Smooth muscle cell of the brain vasculature (primary cell): ENCODE results near the gene SPIRE1.
"Not testable (repeated sequence)": the region's sequence is repeated elsewhere in the genome, so short reads cannot be mapped to it uniquely, and the experiment has no call there.

Experiments used
- DNase-seq: peaks from one replicate; pipeline ENCODE4 v3.0.0-alpha.2; 2012; ENCODE audit warnings: low read depth, low spot score

SPIRE1 gene

DNA sequence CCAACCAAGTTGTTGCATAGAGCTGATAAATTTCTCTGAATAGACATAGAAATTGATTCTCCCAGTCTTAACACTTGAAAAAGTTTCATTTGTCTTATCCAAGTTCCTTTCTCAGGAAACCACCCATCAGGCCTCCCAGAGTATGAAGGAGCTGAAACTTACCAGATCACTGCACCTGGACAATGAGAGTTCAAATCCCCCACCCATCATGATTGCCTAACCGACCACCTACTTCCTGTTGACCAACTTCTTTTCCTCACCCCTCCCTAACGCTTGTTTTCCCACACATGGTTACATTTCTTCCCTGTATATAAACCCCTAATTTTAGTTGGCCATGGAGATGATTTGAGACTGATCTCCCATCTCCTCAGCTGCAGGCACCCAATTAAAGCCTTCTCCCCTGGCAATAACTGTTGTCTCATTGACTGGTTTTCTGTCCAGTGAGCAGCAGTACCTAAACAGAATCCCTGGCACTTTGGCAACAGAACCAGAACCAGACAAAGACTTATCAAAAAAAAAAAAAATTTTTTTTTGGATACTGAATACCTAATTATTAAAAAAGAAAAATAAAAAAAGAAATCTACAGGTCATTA lies 103.0 kb downstream of the SPIRE1 start:
- DNase-seq, result no peak

DNA sequence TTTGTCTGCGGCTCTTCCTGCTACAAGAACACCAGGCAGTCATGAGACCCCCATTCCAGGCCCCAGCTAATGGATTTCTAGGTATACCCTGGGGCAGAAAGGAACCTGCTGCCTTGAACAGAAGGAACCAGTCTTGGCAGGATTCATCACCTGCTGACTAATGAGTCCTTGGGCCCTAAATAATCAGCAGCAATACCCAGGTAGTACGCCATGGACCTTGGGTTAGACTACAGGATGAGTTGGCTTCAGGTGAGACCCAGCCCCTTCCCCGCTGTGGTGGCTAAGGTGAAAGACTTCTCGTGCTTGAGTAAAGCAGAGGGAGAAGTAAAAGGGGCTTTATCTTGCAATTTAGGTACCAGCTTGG lies 105.0 kb downstream of the SPIRE1 start:
- DNase-seq, result no peak

DNA sequence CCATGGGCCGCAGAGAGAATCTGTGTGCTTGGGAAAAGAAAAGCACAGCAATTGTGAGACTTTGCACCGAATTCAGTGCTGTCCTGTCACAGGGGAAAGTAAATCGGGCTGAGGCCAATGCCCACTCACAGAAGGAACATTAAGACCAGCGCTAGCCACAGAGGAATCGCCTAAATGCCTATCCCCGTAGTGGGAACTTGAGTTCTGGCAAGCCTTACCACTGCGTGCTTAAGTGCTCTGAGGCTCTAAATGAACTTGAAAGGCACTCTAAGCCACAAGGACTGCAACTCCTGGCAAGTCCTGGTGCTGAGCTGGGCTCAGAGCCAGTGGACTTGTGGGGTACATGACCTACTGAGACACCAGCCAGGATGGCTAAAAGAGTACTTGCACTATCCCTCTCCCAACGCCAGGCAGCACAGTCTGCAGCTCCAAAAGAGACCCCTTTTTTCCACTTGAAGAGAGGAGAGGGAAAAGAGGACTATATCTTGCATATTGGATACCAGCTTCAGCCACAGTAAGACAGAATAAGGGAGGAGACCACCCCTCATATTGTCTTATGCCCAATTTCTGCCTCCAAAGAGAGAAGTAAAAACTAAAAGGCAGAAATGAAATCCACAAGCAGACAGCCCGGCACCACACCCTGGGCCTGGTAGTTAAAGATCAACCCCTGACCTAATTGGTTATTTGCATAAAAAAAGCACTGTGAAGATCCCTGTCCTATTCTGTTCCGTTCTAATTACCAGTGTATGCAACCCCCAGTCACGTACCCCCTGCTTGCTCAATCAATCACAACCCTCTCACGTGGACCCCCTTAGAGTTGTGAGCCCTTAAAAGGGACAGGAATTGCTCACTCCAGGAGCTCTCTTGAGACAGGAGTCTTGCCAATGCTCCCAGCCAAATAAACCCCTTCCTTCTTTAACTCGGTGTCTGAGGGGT lies 105.7 kb downstream of the SPIRE1 start:
- peak; percentile 13 for DNase-seq

DNA sequence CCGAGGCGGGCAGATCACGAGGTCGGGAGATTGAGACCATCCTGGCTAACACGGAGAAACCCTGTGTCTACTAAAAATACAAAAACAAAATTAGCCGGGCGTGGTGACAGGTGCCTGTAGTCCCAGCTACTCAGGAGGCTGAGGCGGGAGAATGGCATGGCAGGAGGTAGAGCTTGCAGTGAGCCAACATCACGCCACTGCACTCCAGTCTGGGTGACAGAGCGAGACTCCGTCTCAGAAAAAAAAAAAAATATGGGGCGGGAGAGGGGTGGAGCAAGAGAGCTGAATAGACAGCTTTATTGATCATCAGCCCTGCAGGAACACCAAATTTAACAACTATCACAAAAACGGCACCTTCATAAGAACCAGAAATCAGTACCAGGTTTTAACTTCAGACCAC lies 106.4 kb downstream of the SPIRE1 start:
- not testable (repeated sequence) for DNase-seq

DNA sequence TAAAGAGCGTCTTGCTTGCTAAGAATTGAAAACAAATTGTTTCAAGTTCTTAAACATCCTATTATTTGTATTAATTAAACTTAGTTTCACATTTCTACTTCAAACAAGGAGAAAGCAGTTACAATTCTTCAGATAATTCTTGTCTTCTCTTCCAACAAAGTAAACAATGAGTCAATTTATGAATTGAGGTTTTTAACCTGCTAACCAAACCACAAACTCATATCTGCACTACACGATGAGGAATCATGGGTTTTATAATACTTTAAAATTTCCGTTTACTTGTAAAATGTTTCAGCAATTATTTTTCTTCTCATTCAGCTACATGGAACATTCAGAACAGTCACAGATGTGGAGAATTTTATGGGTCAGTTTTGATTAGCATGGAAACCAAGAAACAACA lies 114.2 kb downstream of the SPIRE1 start:
- DNase-seq, result no peak

DNA sequence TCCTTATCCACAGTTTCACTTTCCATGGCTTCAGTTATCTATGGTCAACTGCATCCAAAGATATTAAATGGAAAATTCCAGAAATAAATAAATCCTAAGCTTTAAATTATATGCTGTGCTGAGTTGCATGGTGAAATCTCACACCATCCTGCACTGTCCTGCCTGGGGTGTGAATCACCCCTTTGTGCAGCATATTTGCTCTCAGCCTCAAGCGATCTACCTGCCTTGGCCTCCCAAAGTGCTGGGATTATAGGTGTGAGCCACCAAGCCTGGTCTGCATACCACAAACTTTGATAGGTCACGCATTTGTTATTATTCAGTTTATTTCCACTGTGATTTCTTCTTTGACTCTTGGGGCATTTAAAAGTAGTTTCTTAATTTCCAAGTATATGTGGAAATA lies 117.2 kb downstream of the SPIRE1 start:
- DNase-seq, result no peak

DNA sequence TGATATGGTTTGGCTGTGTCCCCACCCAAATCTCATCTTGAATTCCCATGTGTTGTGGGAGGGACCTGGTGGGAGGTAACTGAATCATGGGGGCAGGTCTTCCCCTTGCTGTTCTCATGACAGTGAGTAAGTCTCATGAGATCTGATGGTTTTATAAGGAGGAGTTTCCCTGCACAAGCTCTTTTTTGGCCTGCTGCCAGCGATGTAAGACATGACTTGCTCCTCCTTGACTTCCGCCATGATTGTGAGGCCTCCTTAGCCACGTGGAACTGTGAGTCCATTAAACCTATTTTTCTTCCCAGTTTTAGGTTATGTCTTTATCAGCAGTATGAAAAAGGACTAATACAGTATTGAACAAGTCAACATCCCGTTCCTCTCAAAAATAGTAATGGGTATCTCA lies 118.7 kb downstream of the SPIRE1 start:
- DNase-seq, result not testable (repeated sequence)

DNA sequence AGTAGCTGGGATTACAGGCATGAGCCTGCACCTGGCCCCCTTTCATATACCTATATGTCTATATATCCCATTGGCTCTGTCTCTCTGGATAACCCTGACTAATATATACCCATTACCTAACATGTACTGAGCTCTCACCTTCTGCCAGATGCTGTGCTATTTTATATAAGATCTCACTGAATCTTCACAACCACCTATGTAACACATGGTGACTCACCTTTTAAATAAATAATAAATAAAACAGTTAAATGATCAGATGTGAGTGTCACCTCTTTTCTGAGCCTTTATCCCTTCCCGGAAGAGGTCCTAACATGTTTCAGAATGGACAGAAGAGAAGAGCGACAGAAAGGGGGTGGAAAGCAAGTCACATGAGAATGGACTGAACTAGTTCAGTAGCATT lies 123.1 kb downstream of the SPIRE1 start:
- no peak for DNase-seq

DNA sequence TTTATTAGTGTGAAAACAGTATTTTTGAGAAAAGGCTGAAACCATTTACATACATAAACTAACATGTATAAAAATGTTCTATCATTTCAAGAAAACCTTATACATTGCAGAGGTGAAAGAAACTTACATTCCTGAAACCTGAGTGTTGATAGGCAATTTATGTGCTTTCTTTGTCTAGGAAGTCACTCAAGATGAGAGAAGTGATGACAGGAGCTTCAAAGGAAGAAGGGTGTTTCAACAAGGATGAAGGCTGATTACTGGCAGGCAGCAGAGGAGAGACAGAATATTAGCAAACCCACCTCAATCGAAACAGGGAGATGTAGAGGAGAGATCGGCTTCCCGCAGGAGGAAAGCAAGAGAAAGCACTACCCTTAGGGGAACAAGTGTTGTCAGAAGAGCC lies 125.2 kb downstream of the SPIRE1 start:
- DNase-seq, result no peak

DNA sequence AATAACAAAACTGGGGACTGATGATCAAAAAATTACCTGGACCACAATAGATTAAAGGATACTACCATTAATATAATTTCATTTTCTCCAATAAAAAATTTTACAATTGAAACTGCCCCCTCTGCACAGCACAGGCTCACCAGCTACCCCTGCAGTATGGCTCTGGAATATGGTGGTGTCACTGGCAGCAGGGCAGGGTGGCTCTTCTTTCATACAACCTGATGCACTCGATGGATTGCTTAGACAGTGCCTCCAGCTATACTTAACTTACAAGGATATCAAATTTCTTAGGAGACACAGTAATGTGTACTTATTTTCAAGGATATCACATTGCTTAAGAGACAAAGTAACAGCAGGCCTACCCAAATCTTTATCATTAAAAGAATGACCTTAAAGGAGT lies 126.2 kb downstream of the SPIRE1 start:
- no peak for DNase-seq

DNA sequence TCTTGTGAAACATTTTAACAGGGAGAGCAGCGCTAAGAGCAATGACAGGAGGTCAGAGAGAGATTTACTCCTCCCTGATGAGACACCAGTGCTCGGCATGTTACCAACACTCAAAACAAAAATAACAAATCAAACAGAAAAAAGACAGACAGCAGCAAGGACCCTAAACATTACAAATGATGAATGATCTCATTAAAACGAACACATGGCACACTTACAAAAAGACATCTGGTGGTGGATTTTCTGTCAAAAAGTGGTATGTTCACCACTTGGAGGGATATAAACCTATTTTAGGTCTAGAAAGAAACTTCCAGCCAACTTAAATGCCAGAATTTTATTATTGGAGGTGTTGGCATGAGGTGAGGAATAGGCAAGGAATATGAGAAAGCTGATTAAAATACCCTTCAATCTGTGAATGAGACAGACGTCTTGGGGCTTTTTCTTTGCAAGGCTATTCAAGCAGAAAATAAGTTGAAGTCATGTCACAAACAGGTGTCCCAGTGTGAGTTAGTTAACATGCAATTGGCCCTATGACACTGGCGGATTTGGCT lies 137.4 kb downstream of the SPIRE1 start:
- no peak for DNase-seq

DNA sequence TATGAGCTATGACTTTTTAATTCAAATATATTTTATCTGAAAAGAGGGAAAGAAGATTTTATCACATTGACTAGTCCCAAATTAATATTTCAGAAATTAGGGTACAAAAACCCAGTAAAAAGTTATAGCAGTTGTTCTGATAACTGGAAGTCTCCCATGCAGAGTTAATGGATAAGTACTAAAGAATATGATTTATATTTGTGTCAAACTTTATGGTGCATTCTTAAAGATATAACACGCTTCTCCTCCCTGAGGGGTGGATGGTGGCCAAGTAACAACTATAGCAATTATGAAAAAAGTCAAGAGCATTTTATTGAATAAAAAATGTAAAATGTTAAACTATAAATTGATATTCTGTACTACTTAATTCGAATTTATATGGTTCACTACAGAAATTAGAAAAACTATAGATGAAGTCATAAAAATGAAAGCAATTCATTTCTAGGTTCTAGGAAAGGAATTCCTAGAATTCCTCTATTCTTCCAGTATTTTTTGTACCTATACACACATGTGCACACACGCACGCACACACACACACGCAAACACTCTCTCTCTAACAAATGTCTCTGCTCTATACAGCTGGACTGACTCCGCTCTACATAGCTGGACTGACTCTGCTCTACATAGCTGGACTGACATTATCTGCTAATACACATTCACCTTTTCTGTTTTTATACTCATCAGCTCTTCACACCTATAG lies 138.9 kb downstream of the SPIRE1 start:
- no peak for DNase-seq

DNA sequence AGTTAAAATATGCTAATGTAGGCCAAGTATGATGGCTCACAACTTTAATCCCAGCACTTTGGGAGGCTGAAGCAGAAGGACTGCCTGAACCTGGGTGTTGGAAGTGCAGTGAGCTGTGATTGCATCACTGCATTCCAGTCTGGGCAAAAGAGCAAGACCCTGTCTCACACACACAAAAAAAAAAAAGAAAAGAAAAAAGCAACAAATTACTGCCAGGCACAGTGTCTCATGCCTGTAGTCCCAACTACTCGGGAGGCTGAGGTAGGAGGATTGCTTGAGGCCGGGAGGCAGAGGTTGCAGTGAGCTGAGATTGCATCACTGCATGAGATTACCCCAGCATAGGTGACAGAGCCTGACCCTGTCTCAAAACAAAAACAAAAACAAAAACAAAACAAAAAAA lies 139.6 kb downstream of the SPIRE1 start:
- DNase-seq, result no peak

DNA sequence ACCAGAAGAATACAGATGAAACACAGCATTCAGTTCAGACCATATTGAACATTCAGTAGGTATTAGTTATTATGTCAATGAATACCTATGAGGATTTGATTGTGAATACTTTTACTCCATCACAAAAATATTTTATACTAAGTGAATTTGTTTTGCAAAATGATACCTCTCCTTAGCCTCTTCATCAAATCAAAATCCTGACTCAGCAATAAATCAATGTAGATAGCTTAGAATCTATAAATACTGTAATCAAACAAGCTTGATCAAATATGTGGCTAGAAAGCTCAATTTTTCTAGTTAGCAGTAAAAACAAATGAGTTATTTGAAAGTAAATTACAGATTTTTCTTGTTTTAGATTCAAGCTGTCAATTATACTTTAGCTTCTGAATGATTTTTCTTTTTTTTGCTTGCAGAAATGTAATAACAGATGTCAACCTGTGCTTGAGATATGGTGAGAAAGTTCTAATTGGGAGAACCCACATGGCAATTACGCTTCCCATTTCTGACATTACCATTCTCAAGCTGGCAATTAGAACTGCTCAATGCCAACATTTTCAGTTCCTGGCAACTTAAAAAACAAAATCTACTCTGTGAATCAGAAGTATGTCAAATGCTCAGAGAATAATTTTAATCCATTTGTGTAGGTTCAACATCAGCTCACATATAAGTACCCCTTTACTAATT lies 140.6 kb downstream of the SPIRE1 start:
- no peak for DNase-seq

DNA sequence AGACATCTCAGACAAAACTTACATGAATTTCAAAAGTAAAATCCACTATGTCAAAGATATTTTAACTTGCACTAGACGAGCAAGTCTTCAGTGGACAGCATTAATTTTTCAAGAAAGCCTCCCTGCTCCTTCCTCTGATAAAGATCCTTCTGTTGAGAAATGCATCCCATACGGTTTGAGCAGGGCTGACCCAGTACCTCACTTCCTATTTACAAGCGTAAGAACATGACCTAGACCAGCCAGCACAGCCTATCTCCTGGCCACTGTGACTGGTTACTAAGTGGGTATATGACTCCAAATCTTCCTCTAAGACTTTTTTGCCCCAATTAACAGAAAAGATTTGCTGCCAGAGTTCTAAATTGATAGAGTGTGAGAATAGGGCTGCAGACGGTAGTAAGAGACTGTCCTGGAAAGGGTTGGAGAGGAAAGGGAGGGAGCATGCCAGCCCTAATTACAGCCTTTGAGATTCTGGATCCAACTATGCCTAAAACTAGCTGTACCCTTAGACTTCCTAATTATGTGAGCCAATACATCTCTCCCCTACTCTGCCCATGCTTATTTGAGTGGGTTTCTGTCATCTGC lies 141.8 kb downstream of the SPIRE1 start:
- DNase-seq, result no peak

DNA sequence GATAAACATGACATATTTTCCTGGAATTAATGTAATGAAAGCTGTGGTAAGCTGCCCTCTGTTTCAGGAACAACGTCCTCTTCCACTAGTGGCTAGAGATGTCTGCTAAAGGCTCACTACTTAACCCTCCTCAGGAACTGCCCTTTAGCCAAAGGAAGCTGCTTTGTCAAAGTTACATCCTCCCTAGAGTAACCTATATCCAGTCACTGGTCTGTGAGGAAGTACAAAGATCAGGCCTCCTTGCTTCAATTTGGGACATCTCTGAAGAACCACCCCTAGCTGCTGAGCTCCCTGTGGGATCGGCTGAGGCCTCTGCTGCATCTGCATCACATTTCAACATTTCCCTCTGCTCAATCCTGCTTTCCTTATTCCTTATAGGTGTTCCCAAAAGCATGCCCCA lies 142.4 kb downstream of the SPIRE1 start:
- no peak for DNase-seq

DNA sequence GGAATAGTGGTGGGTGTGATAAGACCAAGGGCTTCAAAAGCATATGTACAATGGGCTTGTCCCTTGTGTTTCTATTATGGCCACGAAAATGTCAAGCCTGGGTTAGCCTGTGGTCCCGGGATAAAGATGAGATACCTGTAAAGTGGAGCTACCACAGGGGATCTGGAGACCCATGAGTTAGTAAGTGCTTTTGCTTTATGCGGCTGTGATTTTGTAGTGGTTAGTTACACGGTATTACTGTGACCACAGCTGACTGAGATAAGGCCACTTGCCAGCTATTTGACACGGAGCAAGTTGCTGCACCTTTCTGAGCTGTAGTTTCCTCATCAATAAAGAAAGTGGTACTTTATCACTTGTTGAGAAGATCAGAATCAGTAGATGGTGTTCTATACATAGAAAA lies 150.9 kb downstream of the SPIRE1 start:
- no peak for DNase-seq

DNA sequence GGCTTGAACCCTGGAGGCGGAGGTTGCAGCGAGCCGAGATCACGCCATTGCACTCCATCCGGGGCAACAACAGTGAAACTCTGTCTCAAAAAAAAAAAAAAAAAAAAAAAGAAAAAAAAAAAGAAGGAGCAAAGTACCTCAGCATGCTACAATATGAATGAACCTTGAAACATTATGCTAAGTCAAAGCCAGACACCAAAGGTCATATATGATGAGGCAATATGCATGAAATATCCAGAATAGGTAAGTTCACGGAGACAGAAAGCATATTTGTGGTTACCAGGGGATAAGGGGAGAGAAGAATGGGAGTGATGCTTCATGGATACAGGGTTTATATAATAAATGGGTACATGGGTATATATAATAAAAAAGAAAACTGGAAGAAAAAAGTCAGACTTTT lies 156.9 kb downstream of the SPIRE1 start:
- DNase-seq, result no peak

DNA sequence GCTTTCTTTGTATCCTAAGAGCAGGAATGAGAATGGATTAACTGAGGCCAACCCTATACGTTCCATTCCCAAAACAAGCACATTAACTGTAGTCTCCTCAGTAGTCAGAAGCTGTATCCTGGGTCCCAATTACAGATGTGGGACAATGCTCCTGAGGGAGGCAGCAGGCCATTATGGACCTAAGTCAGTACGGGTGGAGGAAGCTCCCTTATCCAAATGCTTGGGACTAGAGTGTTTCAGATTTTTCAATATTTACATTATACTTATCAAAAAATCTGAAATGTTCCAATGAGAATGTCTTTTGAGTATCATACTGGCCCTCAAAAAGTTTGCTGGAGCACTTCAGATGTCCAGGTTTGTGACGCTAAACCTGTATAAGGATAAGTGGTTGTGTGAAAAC lies 160.1 kb downstream of the SPIRE1 start:
- DNase-seq, result no peak

DNA sequence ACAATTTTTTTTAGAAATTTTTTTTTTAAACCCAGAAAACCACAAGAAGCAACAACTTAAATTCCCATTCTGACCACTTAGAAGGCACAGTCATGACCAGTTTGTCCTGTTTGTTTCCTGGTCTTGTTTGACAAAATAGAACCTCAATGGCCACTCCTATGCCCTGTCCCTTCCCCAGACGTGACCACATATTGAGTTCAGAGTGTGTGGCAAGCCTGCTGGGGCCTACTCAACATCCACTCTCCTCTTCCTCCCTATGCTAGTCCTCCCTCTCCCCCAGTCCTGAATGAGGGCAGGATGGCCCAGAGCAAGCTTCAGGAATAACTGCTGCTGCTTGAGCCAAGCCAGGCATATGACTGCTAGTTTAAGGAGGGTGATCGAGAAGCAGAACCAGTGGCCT lies 160.6 kb downstream of the SPIRE1 start:
- DNase-seq, result no peak

DNA sequence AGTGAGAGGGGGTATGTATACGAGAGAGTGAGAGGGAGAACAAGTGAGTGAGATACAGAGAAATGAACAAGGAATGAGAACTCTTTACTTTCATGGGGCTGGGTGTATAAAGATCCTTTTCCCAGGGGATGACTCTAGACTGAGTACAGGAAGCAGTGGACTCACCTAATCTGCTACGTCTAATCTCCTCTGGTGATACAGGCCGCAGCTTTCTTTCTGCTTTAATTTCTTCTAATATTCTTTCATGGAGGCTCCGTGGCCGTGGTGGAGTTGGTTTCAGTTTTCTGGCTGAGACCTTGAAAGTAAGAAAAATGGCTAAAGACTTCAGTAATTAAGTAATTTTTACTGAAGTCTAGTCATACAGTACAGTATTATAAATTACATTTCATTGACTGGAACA lies 165.0 kb downstream of the SPIRE1 start:
- no peak for DNase-seq
